ENCODE measurements around the gene HECA.

The HECA gene, protein sequence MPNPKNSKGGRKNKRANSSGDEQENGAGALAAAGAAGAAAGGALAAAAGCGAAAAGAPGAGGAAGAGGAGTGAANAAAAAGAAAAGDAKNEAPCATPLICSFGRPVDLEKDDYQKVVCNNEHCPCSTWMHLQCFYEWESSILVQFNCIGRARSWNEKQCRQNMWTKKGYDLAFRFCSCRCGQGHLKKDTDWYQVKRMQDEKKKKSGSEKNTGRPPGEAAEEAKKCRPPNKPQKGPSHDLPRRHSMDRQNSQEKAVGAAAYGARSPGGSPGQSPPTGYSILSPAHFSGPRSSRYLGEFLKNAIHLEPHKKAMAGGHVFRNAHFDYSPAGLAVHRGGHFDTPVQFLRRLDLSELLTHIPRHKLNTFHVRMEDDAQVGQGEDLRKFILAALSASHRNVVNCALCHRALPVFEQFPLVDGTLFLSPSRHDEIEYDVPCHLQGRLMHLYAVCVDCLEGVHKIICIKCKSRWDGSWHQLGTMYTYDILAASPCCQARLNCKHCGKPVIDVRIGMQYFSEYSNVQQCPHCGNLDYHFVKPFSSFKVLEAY

DNA sequence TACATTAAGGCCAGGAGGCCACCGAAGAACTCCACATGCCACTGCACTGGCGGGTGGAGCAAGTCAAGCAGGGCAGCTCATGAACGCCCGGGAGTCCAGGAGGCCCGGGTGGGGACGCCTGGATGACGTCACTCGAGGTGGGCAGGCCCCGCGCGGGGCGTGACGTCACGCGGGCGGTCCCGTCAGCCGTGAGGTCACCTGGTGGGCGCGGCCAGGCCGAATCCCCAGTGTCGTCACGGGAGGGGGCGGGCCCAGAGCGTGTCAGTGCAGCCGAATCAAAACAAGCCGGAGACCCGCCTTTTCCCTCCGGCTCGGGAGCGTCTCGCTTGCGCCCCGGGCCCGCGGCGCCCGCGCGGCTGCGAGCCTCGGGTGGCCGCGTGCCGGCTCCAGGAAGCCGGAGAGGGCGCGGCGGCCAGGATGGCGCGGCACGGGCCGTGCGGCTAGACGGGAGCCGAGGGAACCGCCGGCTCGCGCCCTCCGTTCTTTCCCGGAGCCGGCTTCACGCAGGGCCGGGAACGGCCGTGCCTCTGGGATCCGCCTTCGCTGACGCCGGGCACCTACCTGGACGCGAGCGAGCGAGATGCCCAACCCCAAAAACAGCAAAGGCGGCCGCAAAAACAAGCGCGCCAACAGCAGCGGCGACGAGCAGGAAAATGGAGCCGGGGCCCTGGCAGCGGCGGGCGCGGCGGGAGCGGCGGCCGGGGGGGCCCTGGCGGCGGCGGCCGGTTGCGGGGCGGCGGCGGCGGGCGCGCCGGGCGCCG is at the start of gene HECA:
Gene HECA, plus strand, starts transcription at position 264 of the 761 bp plus-strand sequence. Its CDS starts 317 bp downstream, at position 581.
- Histone ChIP-seq H3K9ac (ENCODE audit: low read depth in 1 of 2, low read length in 2 of 2) (peak within 1 kb of the TSS; percentile 89 to 96), H3K27ac (ENCODE audit: low read depth in 2 of 2, low read length in 2 of 2) (peak within 1 kb of the TSS; percentile 94 to 95), H3K4me3 (ENCODE audit: low read length in 2 of 2) (peak within 1 kb of the TSS; percentile 79 to 95), H3K27me3 (ENCODE audit: control insufficient read depth in 2 of 2, insufficient read depth in 2 of 2, low read length in 2 of 2) (no peaks in the 10 kb centered on the region), H3K4me1 (ENCODE audit: control insufficient read depth in 2 of 2, insufficient read depth in 2 of 2, low read length in 2 of 2) (peaks cover 5 to 13% of the 10 kb centered on the region in 2 donors), H3K36me3 (ENCODE audit: control insufficient read depth in 2 of 2, insufficient read depth in 2 of 2, low read length in 2 of 2) (no peaks in the 10 kb centered on the region), H3K9me3 (ENCODE audit: control insufficient read depth in 2 of 2, low read length in 2 of 2) (no peaks in the 10 kb centered on the region)

DNA sequence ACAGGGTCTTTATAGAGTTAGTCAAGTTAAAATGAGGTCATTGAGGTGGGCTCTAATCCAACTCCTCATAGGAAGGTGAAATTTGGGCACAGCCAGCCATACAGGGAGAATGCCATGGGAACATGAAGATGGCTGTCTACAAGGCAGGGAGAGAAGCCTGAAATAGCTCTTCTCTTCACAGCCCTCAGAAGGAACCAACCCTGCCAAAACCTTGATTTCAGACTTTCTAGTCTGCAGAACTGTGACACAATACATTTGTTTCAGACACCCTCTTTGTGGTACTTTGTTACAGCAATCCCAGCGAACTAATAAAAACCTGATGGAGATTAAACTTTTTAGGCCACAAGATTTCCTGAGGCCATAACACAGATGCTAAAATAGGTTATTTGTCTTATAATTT is 43.1 kb upstream of the HECA start:
- Histone ChIP-seq H3K36me3 (ENCODE audit: control insufficient read depth in 2 of 2, insufficient read depth in 2 of 2, low read length in 2 of 2) (no peaks in the 10 kb centered on the region), H3K9me3 (ENCODE audit: control insufficient read depth in 2 of 2, low read length in 2 of 2) (no peaks in the 10 kb centered on the region), H3K4me1 (ENCODE audit: control insufficient read depth in 2 of 2, insufficient read depth in 2 of 2, low read length in 2 of 2) (no peaks in the 10 kb centered on the region), H3K27me3 (ENCODE audit: control insufficient read depth in 2 of 2, insufficient read depth in 2 of 2, low read length in 2 of 2) (no peaks in the 10 kb centered on the region), H3K9ac (ENCODE audit: low read depth in 1 of 2, low read length in 2 of 2) (no peak overlapping the region), H3K4me3 (ENCODE audit: low read length in 2 of 2) (no peak overlapping the region), H3K27ac (ENCODE audit: low read depth in 2 of 2, low read length in 2 of 2) (no peak overlapping the region)

DNA sequence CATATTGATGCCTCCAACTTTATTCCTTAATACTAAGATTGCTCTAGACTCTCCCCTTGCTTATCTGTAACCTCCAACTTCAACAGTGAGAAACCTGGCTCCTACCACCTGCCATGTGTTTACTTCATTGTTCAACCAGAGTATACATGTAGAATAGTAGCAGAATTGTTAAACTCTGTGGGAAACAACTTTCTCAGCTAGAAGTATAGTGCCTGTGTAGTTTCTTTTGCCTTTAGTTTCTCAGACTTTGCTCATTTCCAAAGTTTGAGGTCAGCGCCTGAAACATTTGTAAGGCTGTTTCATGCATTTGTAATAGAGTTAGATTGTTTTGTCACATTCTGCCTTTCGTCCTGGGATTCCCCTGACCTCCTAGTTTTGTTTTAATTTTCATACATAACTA is 34.9 kb upstream of the HECA start:
- Histone ChIP-seq H3K27ac (ENCODE audit: low read depth in 2 of 2, low read length in 2 of 2) (no peak overlapping the region), H3K27me3 (ENCODE audit: control insufficient read depth in 2 of 2, insufficient read depth in 2 of 2, low read length in 2 of 2) (no peaks in the 10 kb centered on the region), H3K4me3 (ENCODE audit: low read length in 2 of 2) (no peak overlapping the region), H3K9me3 (ENCODE audit: control insufficient read depth in 2 of 2, low read length in 2 of 2) (no peaks in the 10 kb centered on the region), H3K9ac (ENCODE audit: low read depth in 1 of 2, low read length in 2 of 2) (no peak overlapping the region), H3K36me3 (ENCODE audit: control insufficient read depth in 2 of 2, insufficient read depth in 2 of 2, low read length in 2 of 2) (no peaks in the 10 kb centered on the region), H3K4me1 (ENCODE audit: control insufficient read depth in 2 of 2, insufficient read depth in 2 of 2, low read length in 2 of 2) (no peaks in the 10 kb centered on the region)

DNA sequence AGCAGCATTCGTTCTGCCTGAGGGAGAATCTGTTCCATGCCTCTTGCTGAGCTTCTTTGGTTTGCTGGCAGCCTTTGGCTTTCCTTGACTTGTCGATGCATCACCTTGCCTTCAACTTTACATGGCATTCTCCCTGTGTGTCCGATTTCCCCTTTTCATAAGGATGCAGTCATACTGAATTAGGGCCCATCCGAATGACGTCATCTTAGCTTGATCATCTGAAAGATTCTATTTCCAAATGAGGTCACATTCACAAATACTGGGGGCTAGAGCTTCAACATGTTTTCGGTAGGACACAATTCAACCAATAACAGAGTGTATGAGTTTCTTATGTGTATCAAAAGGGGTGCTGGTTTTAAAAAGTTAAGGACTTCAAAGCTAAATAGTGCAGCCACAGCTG is 27.8 kb upstream of the HECA start:
- Histone ChIP-seq H3K27me3 (ENCODE audit: control insufficient read depth in 2 of 2, insufficient read depth in 2 of 2, low read length in 2 of 2) (no peaks in the 10 kb centered on the region), H3K36me3 (ENCODE audit: control insufficient read depth in 2 of 2, insufficient read depth in 2 of 2, low read length in 2 of 2) (no peaks in the 10 kb centered on the region), H3K27ac (ENCODE audit: low read depth in 2 of 2, low read length in 2 of 2) (no peak overlapping the region), H3K4me3 (ENCODE audit: low read length in 2 of 2) (no peak overlapping the region), H3K4me1 (ENCODE audit: control insufficient read depth in 2 of 2, insufficient read depth in 2 of 2, low read length in 2 of 2) (no peaks in the 10 kb centered on the region), H3K9me3 (ENCODE audit: control insufficient read depth in 2 of 2, low read length in 2 of 2) (no peaks in the 10 kb centered on the region), H3K9ac (ENCODE audit: low read depth in 1 of 2, low read length in 2 of 2) (no peak overlapping the region)

DNA sequence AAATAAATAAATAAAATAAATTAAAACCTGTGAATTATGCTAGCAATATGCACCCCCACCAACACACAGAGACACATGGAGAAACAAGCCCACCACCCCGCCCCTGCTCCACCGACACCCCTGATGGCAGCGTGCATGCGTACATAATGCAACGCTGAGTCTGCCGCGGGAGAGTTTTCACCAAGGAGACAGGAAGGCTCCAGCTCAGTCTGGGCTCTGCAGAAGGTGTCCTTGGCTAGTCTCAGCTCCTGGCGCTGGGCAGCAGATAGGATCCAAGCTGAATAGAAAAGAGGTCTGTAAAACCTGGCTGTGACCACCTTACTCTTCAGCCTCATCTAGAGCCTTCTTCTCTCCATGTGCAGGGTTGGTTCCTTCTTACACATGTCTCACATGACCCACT is 26.5 kb upstream of the HECA start:
- Histone ChIP-seq H3K27me3 (ENCODE audit: control insufficient read depth in 2 of 2, insufficient read depth in 2 of 2, low read length in 2 of 2) (no peaks in the 10 kb centered on the region), H3K27ac (ENCODE audit: low read depth in 2 of 2, low read length in 2 of 2) (no peak overlapping the region), H3K9me3 (ENCODE audit: control insufficient read depth in 2 of 2, low read length in 2 of 2) (no peaks in the 10 kb centered on the region), H3K4me1 (ENCODE audit: control insufficient read depth in 2 of 2, insufficient read depth in 2 of 2, low read length in 2 of 2) (no peaks in the 10 kb centered on the region), H3K4me3 (ENCODE audit: low read length in 2 of 2) (no peak overlapping the region), H3K36me3 (ENCODE audit: control insufficient read depth in 2 of 2, insufficient read depth in 2 of 2, low read length in 2 of 2) (no peaks in the 10 kb centered on the region), H3K9ac (ENCODE audit: low read depth in 1 of 2, low read length in 2 of 2) (no peak overlapping the region)

DNA sequence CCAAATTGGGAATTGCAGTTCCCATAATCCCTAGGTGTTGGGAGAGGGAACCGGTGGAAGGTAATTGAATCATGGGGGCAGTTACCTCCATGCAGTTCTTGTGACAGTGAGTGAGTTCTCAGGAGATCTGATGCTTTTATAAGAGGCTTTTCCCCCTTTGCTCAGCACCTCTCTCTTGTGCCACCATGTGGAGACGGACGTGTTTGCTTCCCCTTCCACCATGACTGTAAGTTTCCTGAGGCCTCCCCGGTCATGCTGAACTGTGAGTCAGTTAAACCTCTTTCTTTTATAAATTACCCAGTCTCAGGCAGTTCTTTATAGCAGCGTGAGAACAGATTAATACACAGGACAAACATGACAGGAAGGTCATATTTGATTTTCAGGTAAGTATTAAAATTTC is 25.3 kb upstream of the HECA start:
- Histone ChIP-seq H3K36me3 (ENCODE audit: control insufficient read depth in 2 of 2, insufficient read depth in 2 of 2, low read length in 2 of 2) (no peaks in the 10 kb centered on the region), H3K27me3 (ENCODE audit: control insufficient read depth in 2 of 2, insufficient read depth in 2 of 2, low read length in 2 of 2) (no peaks in the 10 kb centered on the region)

DNA sequence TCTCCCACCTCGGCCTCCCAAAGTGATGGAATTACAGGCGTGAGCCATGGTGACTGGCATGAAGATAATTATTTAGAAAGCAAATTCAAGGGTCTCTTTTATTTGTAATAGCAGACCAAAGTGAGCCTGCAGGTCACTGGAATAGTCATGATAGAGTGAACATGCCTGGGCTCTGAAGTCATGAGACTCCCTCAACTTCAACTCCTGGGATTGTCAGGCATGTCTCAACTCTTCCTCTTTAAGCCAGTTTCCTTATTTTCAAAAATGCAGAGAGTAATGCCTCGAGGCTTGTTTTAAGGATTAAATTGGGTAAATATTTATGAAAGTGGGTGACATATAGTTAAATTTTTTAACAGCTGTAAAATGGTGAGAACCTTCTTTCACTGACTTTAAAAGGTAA is 22.7 kb upstream of the HECA start:
- Histone ChIP-seq H3K27me3 (ENCODE audit: control insufficient read depth in 2 of 2, insufficient read depth in 2 of 2, low read length in 2 of 2) (no peaks in the 10 kb centered on the region), H3K4me1 (ENCODE audit: control insufficient read depth in 2 of 2, insufficient read depth in 2 of 2, low read length in 2 of 2) (no peaks in the 10 kb centered on the region), H3K4me3 (ENCODE audit: low read length in 2 of 2) (no peak overlapping the region), H3K27ac (ENCODE audit: low read depth in 2 of 2, low read length in 2 of 2) (no peak overlapping the region), H3K9ac (ENCODE audit: low read depth in 1 of 2, low read length in 2 of 2) (no peak overlapping the region), H3K36me3 (ENCODE audit: control insufficient read depth in 2 of 2, insufficient read depth in 2 of 2, low read length in 2 of 2) (no peaks in the 10 kb centered on the region), H3K9me3 (ENCODE audit: control insufficient read depth in 2 of 2, low read length in 2 of 2) (no peaks in the 10 kb centered on the region)

More for the DNA sequence above, 25.3 kb upstream of the HECA start:
- no peaks in the 10 kb centered on the region for H3K4me1 ChIP-seq (ENCODE audit: control insufficient read depth in 2 of 2, insufficient read depth in 2 of 2, low read length in 2 of 2)
- H3K9ac ChIP-seq (ENCODE audit: low read depth in 1 of 2, low read length in 2 of 2), result no peak overlapping the region
- no peak overlapping the region for H3K4me3 ChIP-seq (ENCODE audit: low read length in 2 of 2)
- H3K9me3 ChIP-seq (ENCODE audit: control insufficient read depth in 2 of 2, low read length in 2 of 2), result no peaks in the 10 kb centered on the region
- H3K27ac ChIP-seq (ENCODE audit: low read depth in 2 of 2, low read length in 2 of 2), result no peak overlapping the region

DNA sequence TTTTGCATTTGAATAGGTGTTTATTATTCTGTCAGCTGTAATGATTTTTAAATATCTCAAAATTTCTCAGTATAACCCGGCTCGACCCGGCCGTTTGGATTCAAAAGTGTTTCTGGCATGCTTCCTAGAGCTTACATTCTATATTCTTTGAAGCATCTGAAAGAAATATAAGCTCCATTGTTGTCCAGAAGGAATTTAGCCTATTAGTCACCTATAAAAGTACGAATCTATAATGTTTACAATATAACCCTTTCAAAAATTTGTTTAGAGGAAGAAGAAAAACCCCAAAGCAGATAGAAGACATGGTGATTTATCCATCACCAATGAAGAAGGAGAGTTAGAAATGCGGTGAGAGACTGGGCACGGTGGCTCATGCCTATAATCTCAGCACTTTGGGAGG is 22.3 kb upstream of the HECA start:
- no peaks in the 10 kb centered on the region for H3K4me1 ChIP-seq (ENCODE audit: control insufficient read depth in 2 of 2, insufficient read depth in 2 of 2, low read length in 2 of 2)
- no peak overlapping the region for H3K27ac ChIP-seq (ENCODE audit: low read depth in 2 of 2, low read length in 2 of 2)
- no peaks in the 10 kb centered on the region for H3K36me3 ChIP-seq (ENCODE audit: control insufficient read depth in 2 of 2, insufficient read depth in 2 of 2, low read length in 2 of 2)
- H3K4me3 ChIP-seq (ENCODE audit: low read length in 2 of 2), result no peak overlapping the region
- no peaks in the 10 kb centered on the region for H3K27me3 ChIP-seq (ENCODE audit: control insufficient read depth in 2 of 2, insufficient read depth in 2 of 2, low read length in 2 of 2)
- H3K9ac ChIP-seq (ENCODE audit: low read depth in 1 of 2, low read length in 2 of 2), result no peak overlapping the region
- no peaks in the 10 kb centered on the region for H3K9me3 ChIP-seq (ENCODE audit: control insufficient read depth in 2 of 2, low read length in 2 of 2)

DNA sequence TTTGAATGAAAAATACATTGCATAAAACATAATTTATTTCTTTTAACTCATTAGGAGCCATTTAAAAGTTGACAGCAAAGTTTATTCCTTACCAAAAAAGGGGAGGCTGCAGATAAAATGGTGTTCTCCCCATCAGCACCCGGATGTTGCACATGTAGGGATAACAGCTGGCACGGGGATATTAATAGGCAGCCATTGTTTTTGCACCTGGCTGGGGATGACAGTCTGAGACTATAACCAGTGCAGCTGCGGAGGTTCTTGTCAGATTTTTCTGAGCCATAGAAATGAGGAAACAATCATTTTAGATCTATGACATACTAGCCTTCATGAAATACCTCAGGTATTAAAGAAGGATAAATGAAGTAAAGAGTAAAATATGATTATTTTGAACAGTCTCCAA is 20.1 kb upstream of the HECA start:
- Histone ChIP-seq H3K9ac (ENCODE audit: low read depth in 1 of 2, low read length in 2 of 2) (no peak overlapping the region), H3K27ac (ENCODE audit: low read depth in 2 of 2, low read length in 2 of 2) (no peak overlapping the region), H3K36me3 (ENCODE audit: control insufficient read depth in 2 of 2, insufficient read depth in 2 of 2, low read length in 2 of 2) (no peaks in the 10 kb centered on the region), H3K4me3 (ENCODE audit: low read length in 2 of 2) (no peak overlapping the region), H3K27me3 (ENCODE audit: control insufficient read depth in 2 of 2, insufficient read depth in 2 of 2, low read length in 2 of 2) (no peaks in the 10 kb centered on the region), H3K9me3 (ENCODE audit: control insufficient read depth in 2 of 2, low read length in 2 of 2) (no peaks in the 10 kb centered on the region), H3K4me1 (ENCODE audit: control insufficient read depth in 2 of 2, insufficient read depth in 2 of 2, low read length in 2 of 2) (no peaks in the 10 kb centered on the region)
